OCI-LY3 (cell line): ENCODE measurements around the gene FXYD2.

ENCODE experiments used
- EZH2phosphoT487 ChIP-seq: fragments of 200-600 bp; shearing (Covaris generic); IDR thresholded peaks from 2 replicates; pipeline ENCODE4 v1.6.1; 2018; ENCODE audit warnings: antibody characterized with exemption, mixed run types, low read depth
- TF ChIP-seq, protein P1 (sequence below): fragments of 200-600, 300-600 bp; sonication (generic); IDR thresholded peaks from 2 replicates; pipeline ENCODE4 v1.5.1; 2014; ENCODE audit warnings: antibody characterized with exemption, low read length, low read depth

GRCh38 chr11:117866526-117866925, 42.0 kb upstream of the FXYD2 start:
- TF ChIP-seq, protein P1, sequence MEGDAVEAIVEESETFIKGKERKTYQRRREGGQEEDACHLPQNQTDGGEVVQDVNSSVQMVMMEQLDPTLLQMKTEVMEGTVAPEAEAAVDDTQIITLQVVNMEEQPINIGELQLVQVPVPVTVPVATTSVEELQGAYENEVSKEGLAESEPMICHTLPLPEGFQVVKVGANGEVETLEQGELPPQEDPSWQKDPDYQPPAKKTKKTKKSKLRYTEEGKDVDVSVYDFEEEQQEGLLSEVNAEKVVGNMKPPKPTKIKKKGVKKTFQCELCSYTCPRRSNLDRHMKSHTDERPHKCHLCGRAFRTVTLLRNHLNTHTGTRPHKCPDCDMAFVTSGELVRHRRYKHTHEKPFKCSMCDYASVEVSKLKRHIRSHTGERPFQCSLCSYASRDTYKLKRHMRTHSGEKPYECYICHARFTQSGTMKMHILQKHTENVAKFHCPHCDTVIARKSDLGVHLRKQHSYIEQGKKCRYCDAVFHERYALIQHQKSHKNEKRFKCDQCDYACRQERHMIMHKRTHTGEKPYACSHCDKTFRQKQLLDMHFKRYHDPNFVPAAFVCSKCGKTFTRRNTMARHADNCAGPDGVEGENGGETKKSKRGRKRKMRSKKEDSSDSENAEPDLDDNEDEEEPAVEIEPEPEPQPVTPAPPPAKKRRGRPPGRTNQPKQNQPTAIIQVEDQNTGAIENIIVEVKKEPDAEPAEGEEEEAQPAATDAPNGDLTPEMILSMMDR: no peak
- TF ChIP-seq EZH2phosphoT487: no peak
